Loucy (cell line): ENCODE results near the gene SPATA13.

Experiments
- H2AFZ ChIP-seq: fragments of 200-600 bp; sonication (generic); 2 replicates; pipeline ENCODE4 v1.6.0; 2016; ENCODE audit warnings: antibody characterized with exemption, mild to moderate bottlenecking, low read length, moderate library complexity
- H3F3A ChIP-seq: fragments of 200-600 bp; 2 replicates; pipeline ENCODE4 v1.6.0; 2016; ENCODE audit warnings: antibody characterized with exemption, low read depth, mild to moderate bottlenecking
- H3K27me3 ChIP-seq: fragments of 200-600 bp; sonication (generic); 2 replicates; pipeline ENCODE4 v1.6.1; 2014; ENCODE audit warnings: low read length, mild to moderate bottlenecking; ENCODE audit not compliant: insufficient read depth, poor library complexity, severe bottlenecking
- H3K36me3 ChIP-seq: fragments of 200-600 bp; sonication (generic); 2 replicates; pipeline ENCODE4 v1.6.1; 2016; ENCODE audit warnings: low read length; ENCODE audit not compliant: insufficient read depth
- H3K4me1 ChIP-seq: fragments of 200-600 bp; sonication (generic); 2 replicates; pipeline ENCODE4 v1.5.1; 2014; ENCODE audit warnings: low read length, mild to moderate bottlenecking; ENCODE audit not compliant: insufficient read depth, poor library complexity, severe bottlenecking
- H3K4me2 ChIP-seq: fragments of 200-600 bp; sonication (generic); 2 replicates; pipeline ENCODE4 v1.6.0; 2014; ENCODE audit warnings: antibody characterized with exemption, low read length, low read depth, mild to moderate bottlenecking; ENCODE audit not compliant: poor library complexity, severe bottlenecking
- H3K4me3 ChIP-seq: fragments of 200-600 bp; sonication (generic); 2 replicates; pipeline ENCODE4 v1.5.1; 2014; ENCODE audit warnings: low read length, mild to moderate bottlenecking, mixed read lengths; ENCODE audit not compliant: poor library complexity, severe bottlenecking
- H3K79me2 ChIP-seq: fragments of 200-600 bp; sonication (generic); 2 replicates; pipeline ENCODE4 v1.6.1; 2014; ENCODE audit warnings: low read length; ENCODE audit not compliant: insufficient read depth
- H3K9ac ChIP-seq: fragments of 200-600 bp; sonication (generic); 2 replicates; pipeline ENCODE4 v1.6.0; 2014; ENCODE audit warnings: mild to moderate bottlenecking, low read depth, low read length, moderate library complexity; ENCODE audit not compliant: poor library complexity, severe bottlenecking
- H3K9me2 ChIP-seq: fragments of 200-600 bp; sonication (generic); replicated peaks from 2 replicates; pipeline ENCODE4 v1.6.1; 2016; ENCODE audit warnings: low read depth, low read length, mixed read lengths
- H3K9me3 ChIP-seq: fragments of 200-600 bp; sonication (generic); 2 replicates; pipeline ENCODE4 v1.6.1; 2014; ENCODE audit warnings: mild to moderate bottlenecking, antibody characterized with exemption, low read length, low read depth; ENCODE audit not compliant: insufficient read depth
- H4K20me1 ChIP-seq: fragments of 200-600 bp; sonication (generic); 2 replicates; pipeline ENCODE4 v1.6.0; 2014; ENCODE audit warnings: antibody characterized with exemption, low read length, mild to moderate bottlenecking; ENCODE audit not compliant: insufficient read depth, poor library complexity, severe bottlenecking
- CTCF ChIP-seq: fragments of 200-600 bp; sonication (generic); conservative IDR thresholded peaks from 2 replicates; pipeline ENCODE4 v1.5.1; 2014; ENCODE audit warnings: mild to moderate bottlenecking, antibody characterized with exemption, low read length
- EZH2phosphoT487 ChIP-seq: fragments of 200-600 bp; IDR thresholded peaks from 2 replicates; pipeline ENCODE4 v1.6.1; 2018; ENCODE audit warnings: antibody characterized with exemption, mild to moderate bottlenecking, moderate library complexity, borderline replicate concordance

SPATA13 gene

DNA sequence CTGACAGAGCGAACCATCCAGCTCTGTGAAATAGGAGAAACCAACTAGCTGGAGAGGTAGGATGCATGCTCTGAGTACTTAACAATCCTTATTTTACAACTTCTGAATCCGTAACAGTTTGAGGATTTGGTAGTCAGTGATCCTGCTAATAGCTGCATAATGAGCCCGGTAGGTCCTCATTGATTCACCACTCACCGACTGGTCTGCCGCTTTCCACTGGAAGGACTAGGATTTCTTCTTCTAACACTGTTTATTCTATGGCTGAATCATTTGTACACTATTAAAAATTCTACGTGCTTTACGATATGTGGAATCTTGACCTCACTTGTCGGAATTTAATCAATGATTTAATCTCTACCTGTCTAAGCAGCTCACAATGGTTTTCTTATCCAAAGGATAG, 33.9 kb downstream of the SPATA13 start:
- Histone ChIP-seq H3K9me3 (no peaks in the 10 kb centered on the region), H3K27me3 (no peaks in the 10 kb centered on the region), H3K9ac (no peak overlapping the region), H3K4me2 (no peak overlapping the region), H2AFZ (no peak overlapping the region), H3K4me1 (peaks cover 14% of the 10 kb centered on the region), H3K36me3 (no peaks in the 10 kb centered on the region), H3K79me2 (peaks cover 51% of the 10 kb centered on the region), H3K9me2 (no peaks in the 10 kb centered on the region), H4K20me1 (no peaks in the 10 kb centered on the region), H3F3A (no peaks in the 10 kb centered on the region), H3K4me3 (no peak overlapping the region)
- TF ChIP-seq CTCF (no peak), EZH2phosphoT487 (no peak)

DNA sequence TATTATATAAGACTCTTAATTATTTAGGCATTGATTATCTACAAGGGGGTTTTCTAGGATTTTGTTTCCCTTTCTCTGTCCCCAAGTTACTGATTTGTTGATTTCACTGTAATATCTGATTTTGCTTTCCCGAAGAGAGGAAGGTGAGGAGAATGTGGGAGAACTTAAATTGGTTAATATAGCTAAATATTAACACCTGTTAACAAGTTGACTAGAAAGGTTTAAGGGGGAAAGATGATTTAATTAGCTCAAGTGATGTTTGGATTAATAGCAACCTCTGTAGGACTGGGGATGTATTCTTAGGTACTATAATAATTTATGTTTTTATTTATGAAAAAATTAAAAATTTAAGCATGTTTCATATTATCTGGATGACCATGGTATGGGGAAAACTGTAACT, 35.1 kb downstream of the SPATA13 start:
- TF ChIP-seq EZH2phosphoT487 (no peak), CTCF (no peak)
- H3K4me2 ChIP-seq = no peak overlapping the region
- H3F3A ChIP-seq = no peaks in the 10 kb centered on the region
- H3K9ac ChIP-seq = no peak overlapping the region
- H2AFZ ChIP-seq = no peak overlapping the region
- peaks cover 61% of the 10 kb centered on the region for H3K79me2 ChIP-seq
- H3K9me3 ChIP-seq = no peaks in the 10 kb centered on the region
- H3K4me3 ChIP-seq = no peak overlapping the region
- H3K36me3 ChIP-seq = no peaks in the 10 kb centered on the region
- H3K4me1 ChIP-seq = peaks cover 14% of the 10 kb centered on the region
- H4K20me1 ChIP-seq = no peaks in the 10 kb centered on the region
- H3K27me3 ChIP-seq = no peaks in the 10 kb centered on the region
- H3K9me2 ChIP-seq = no peaks in the 10 kb centered on the region

GRCh38 chr13:24196593-24197197, 36.2 kb downstream of the SPATA13 start:
- no peaks in the 10 kb centered on the region for H4K20me1 ChIP-seq
- H3K9ac ChIP-seq = no peak overlapping the region
- peaks cover 14% of the 10 kb centered on the region for H3K4me1 ChIP-seq
- H2AFZ ChIP-seq = no peak overlapping the region
- no peaks in the 10 kb centered on the region for H3K27me3 ChIP-seq
- H3K36me3 ChIP-seq = no peaks in the 10 kb centered on the region
- no peak overlapping the region for H3K4me3 ChIP-seq
- peaks cover 70% of the 10 kb centered on the region for H3K79me2 ChIP-seq
- TF ChIP-seq EZH2phosphoT487 (no peak), CTCF (no peak)
- no peaks in the 10 kb centered on the region for H3K9me3 ChIP-seq
- H3K4me2 ChIP-seq = no peak overlapping the region
- H3K9me2 ChIP-seq = no peaks in the 10 kb centered on the region
- no peaks in the 10 kb centered on the region for H3F3A ChIP-seq
